Measurements from ENCODE around the gene CDRT15.
"Not testable (repeated sequence)": the region's sequence is repeated elsewhere in the genome, so short reads cannot be mapped to it uniquely, and the experiment has no call there.

GRCh38 chr17:14231187-14231586 lies 5.5 kb downstream of the CDRT15 start:
- TF ChIP-seq, protein P1, sequence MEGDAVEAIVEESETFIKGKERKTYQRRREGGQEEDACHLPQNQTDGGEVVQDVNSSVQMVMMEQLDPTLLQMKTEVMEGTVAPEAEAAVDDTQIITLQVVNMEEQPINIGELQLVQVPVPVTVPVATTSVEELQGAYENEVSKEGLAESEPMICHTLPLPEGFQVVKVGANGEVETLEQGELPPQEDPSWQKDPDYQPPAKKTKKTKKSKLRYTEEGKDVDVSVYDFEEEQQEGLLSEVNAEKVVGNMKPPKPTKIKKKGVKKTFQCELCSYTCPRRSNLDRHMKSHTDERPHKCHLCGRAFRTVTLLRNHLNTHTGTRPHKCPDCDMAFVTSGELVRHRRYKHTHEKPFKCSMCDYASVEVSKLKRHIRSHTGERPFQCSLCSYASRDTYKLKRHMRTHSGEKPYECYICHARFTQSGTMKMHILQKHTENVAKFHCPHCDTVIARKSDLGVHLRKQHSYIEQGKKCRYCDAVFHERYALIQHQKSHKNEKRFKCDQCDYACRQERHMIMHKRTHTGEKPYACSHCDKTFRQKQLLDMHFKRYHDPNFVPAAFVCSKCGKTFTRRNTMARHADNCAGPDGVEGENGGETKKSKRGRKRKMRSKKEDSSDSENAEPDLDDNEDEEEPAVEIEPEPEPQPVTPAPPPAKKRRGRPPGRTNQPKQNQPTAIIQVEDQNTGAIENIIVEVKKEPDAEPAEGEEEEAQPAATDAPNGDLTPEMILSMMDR (IDR thresholded peaks at IDR 0.05): not testable (repeated sequence)
- not testable (repeated sequence) for TF ChIP-seq POLR2A (IDR thresholded peaks at IDR 0.05)

All from ovary (tissue), 3 donors.